Liver (tissue), 9 donors: ENCODE results near the gene SLC47A2. TPM values are rescaled to one million over a fixed set of nuclear protein-coding genes. Genes with fewer than 3 reads are reported as not detected.
A peak's percentile ranks its signal among the peaks of the same experiment; 100 is the strongest.

Experiments
- DNase-seq: peaks from one replicate; pipeline ENCODE4 v3.0.0-alpha.2; 2017; ENCODE audit warnings: low spot score
- H3K27ac ChIP-seq, 2 donors: one replicate each; pipeline ENCODE4 v1.7.0; 2013; ENCODE audit warnings: inconsistent platforms in 2 of 2, low read length in 2 of 2, control low read depth in 1 of 2, low read depth in 1 of 2, mild to moderate bottlenecking in 1 of 2
- H3K27me3 ChIP-seq, 4 donors: one replicate each; pipeline versions ENCODE4 v1.6.1 to v1.7.0; 2013; ENCODE audit warnings: low read length in 3 of 4, inconsistent platforms in 1 of 4, mild to moderate bottlenecking in 1 of 4, moderate library complexity in 1 of 4; ENCODE audit not compliant: control insufficient read depth in 4 of 4, insufficient read depth in 4 of 4
- H3K36me3 ChIP-seq, 4 donors: one replicate each; pipeline versions ENCODE4 v1.6.1 to v1.7.0; 2013; ENCODE audit warnings: low read length in 3 of 4, mild to moderate bottlenecking in 3 of 4, low read depth in 1 of 4, moderate library complexity in 1 of 4; ENCODE audit not compliant: control insufficient read depth in 4 of 4, insufficient read depth in 3 of 4
- H3K4me1 ChIP-seq, 4 donors: one replicate each; pipeline versions ENCODE4 v1.6.1 to v1.7.0; 2013; ENCODE audit warnings: low read length in 3 of 4, mild to moderate bottlenecking in 3 of 4, moderate library complexity in 1 of 4; ENCODE audit not compliant: control insufficient read depth in 4 of 4, insufficient read depth in 4 of 4
- H3K4me3 ChIP-seq, 3 donors: one replicate each; pipeline versions ENCODE4 v1.6.1 to v1.7.0; 2013; ENCODE audit warnings: low read length in 3 of 3, control low read depth in 1 of 3, low read depth in 1 of 3, mild to moderate bottlenecking in 1 of 3
- H3K9ac ChIP-seq, 2 donors: one replicate each; pipeline ENCODE4 v1.7.0; 2013; ENCODE audit warnings: low read length in 2 of 2, mild to moderate bottlenecking in 2 of 2, moderate library complexity in 2 of 2, control low read depth in 1 of 2, low read depth in 1 of 2
- H3K9me3 ChIP-seq, 4 donors: one replicate each; pipeline versions ENCODE4 v1.6.1 to v1.7.0; 2013; ENCODE audit warnings: low read length in 3 of 4; ENCODE audit not compliant: control insufficient read depth in 4 of 4
- ATF3 ChIP-seq: IDR thresholded peaks from 2 replicates; pipeline ENCODE4 v1.6.1; 2016; ENCODE audit warnings: antibody characterized with exemption
- EGR1 ChIP-seq, 2 donors: IDR thresholded peaks; 2 replicates each; pipeline ENCODE4 v1.6.1; 2016 to 2018; ENCODE audit warnings: antibody characterized with exemption in 2 of 2, low read depth in 2 of 2
- FOXA1 ChIP-seq: IDR thresholded peaks from 2 replicates; pipeline ENCODE4 v1.6.1; 2016; ENCODE audit warnings: antibody characterized with exemption
- FOXA2 ChIP-seq: IDR thresholded peaks from 2 replicates; pipeline ENCODE4 v1.6.1; 2016; ENCODE audit warnings: antibody characterized with exemption
- HNF4A ChIP-seq, 2 donors: conservative IDR thresholded peaks; 2 replicates each; pipeline ENCODE4 v1.6.1; 2016; ENCODE audit warnings: antibody characterized with exemption in 2 of 2, mild to moderate bottlenecking in 2 of 2
- HNF4G ChIP-seq: IDR thresholded peaks from 2 replicates; pipeline ENCODE4 v1.6.1; 2016; ENCODE audit warnings: antibody characterized with exemption
- JUND ChIP-seq, 2 donors: IDR thresholded peaks; 2 replicates each; pipeline ENCODE4 v1.6.1; 2016; ENCODE audit warnings: antibody characterized with exemption in 2 of 2
- MAX ChIP-seq: IDR thresholded peaks from 2 replicates; pipeline ENCODE4 v1.6.1; 2016; ENCODE audit warnings: antibody characterized with exemption
- NR2F2 ChIP-seq: IDR thresholded peaks from 2 replicates; pipeline ENCODE4 v1.6.1; 2016; ENCODE audit warnings: antibody characterized with exemption
- RAD21 ChIP-seq, 2 donors: IDR thresholded peaks; 2 replicates each; pipeline ENCODE4 v1.6.1; 2016; ENCODE audit warnings: antibody characterized with exemption in 2 of 2, mild to moderate bottlenecking in 2 of 2
- REST ChIP-seq: IDR thresholded peaks from 2 replicates; pipeline ENCODE4 v1.6.1; 2016; ENCODE audit warnings: antibody characterized with exemption, mild to moderate bottlenecking
- RXRA ChIP-seq, 2 donors: IDR thresholded peaks; 2 replicates each; pipeline ENCODE4 v1.6.1; 2017 to 2018; ENCODE audit warnings: antibody characterized with exemption in 2 of 2, mild to moderate bottlenecking in 1 of 2
- SP1 ChIP-seq: IDR thresholded peaks from 2 replicates; pipeline ENCODE4 v1.6.1; 2018; ENCODE audit warnings: antibody characterized with exemption, mild to moderate bottlenecking
- TAF1 ChIP-seq: conservative IDR thresholded peaks from 2 replicates; pipeline ENCODE4 v1.6.1; 2016; ENCODE audit warnings: antibody characterized with exemption, mild to moderate bottlenecking
- YY1 ChIP-seq: IDR thresholded peaks from 2 replicates; pipeline ENCODE4 v1.6.1; 2016; ENCODE audit warnings: antibody characterized with exemption, mild to moderate bottlenecking
- ZBTB33 ChIP-seq: IDR thresholded peaks from 2 replicates; pipeline ENCODE4 v1.6.1; 2016; ENCODE audit warnings: antibody characterized with exemption
- WGBS: extraction: QIAGEN DNeasy Blood & Tissue Kit; methylation state at CpG from one replicate; pipeline ENCODE4 v1.1.7; 2013; 5-methylcytosine and 5-hydroxymethylcytosine counted together
- polyA plus RNA-seq, 2 donors: library from polyadenylated mRNA; stranded (reverse) in 1 of 2; unstranded in 1 of 2; fragments of 200-250 nt in 1 of 2; fragments of >200 nt in 1 of 2; fragmentation: Nextera tagmentation in 1 of 2; extraction: Ambion mirVana in 1 of 2; gene quantifications; one replicate each; pipeline versions ENCODE4 v1.2.1 to v1.2.3, GENCODE V29; 2013 to 2015
- total RNA-seq, 2 donors: library from RNA; depleted of rRNA; stranded (reverse); fragments of >200 nt; gene quantifications; one replicate each; pipeline ENCODE4 v1.2.3, GENCODE V29; 2014
- donor health status: healthy.
- donor health status: healthy.
- donor health status: healthy.
- donor health status: healthy.
- donor health status: healthy.

The SLC47A2 gene
- total and polyA plus RNA-seq, 4 donors, result 0.08 TPM; not detected in 3

- TF ChIP-seq FOXA1, result peak; percentile 32
- peak; percentile 72 for TF ChIP-seq MAX
- peak; percentile 68 for TF ChIP-seq YY1
- TF ChIP-seq HNF4G, result peak; percentile 86
These were observed 60.0 kb downstream of the SLC47A2 start (continued) for GRCh38 chr17:19656336-19656735.

- Histone ChIP-seq H3K9ac (no peak overlapping the region), H3K36me3 (peaks cover 0 to 17% (median 6%) of the 10 kb centered on the region in 4 donors), H3K4me1 (peaks cover 10 to 84% (median 66%) of the 10 kb centered on the region in 4 donors), H3K9me3 (no peaks in the 10 kb centered on the region), H3K27me3 (no peaks in the 10 kb centered on the region), H3K4me3 (no peak overlapping the region), H3K27ac (no peak overlapping the region)
- no peak for DNase-seq
- WGBS, result 97% methylated on average over 4 of the region's 4 CpGs
- TF ChIP-seq HNF4G, result no peak
- TF ChIP-seq NR2F2, result no peak
- no peak for TF ChIP-seq SP1
- no peak for TF ChIP-seq JUND (IDR thresholded peaks at IDR 0.05)
- no peak for TF ChIP-seq FOXA2
These were observed 61.5 kb downstream of the SLC47A2 start for GRCh38 chr17:19654896-19655295.

- TF ChIP-seq FOXA1 (no peak), NR2F2 (no peak), SP1 (no peak)
- Histone ChIP-seq H3K27ac (no peak overlapping the region), H3K36me3 (peaks cover 0 to 17% (median 6%) of the 10 kb centered on the region in 4 donors), H3K9ac (no peak overlapping the region), H3K27me3 (no peaks in the 10 kb centered on the region), H3K4me3 (no peak overlapping the region), H3K4me1 (peaks cover 10 to 79% (median 62%) of the 10 kb centered on the region in 4 donors), H3K9me3 (no peaks in the 10 kb centered on the region)
- 99% methylated on average over 30 of the region's 30 CpGs for WGBS
- no peak for DNase-seq
These were observed 62.0 kb downstream of the SLC47A2 start for GRCh38 chr17:19654342-19654886.

- TF ChIP-seq FOXA2 (no peak), TAF1 (no peak), RXRA (IDR thresholded peaks at IDR 0.05) (peak; percentile 53 to 64), RAD21 (IDR thresholded peaks at IDR 0.05) (peak; percentile 4 to 48), REST (no peak), EGR1 (IDR thresholded peaks at IDR 0.05; ENCODE audit: low read depth in 2 of 2) (peak; percentile 12 to 14), YY1 (no peak), JUND (IDR thresholded peaks at IDR 0.05) (peak; percentile 46 to 49), FOXA1 (no peak), HNF4A (conservative IDR thresholded peaks at IDR 0.05) (peak; percentile 67 to 72), ZBTB33 (no peak), SP1 (peak; percentile 56), MAX (no peak), ATF3 (peak; percentile 57), HNF4G (peak; percentile 41)
- Histone ChIP-seq H3K4me1 (peaks cover 12 to 69% (median 50%) of the 10 kb centered on the region in 4 donors), H3K9ac (peak overlapping the region in 1 of 2 donors; percentile 82), H3K27ac (peak overlapping the region; percentile 76 to 98), H3K9me3 (no peaks in the 10 kb centered on the region), H3K36me3 (peaks cover 0 to 11% (median 6%) of the 10 kb centered on the region in 4 donors), H3K27me3 (no peaks in the 10 kb centered on the region), H3K4me3 (no peak overlapping the region)
- WGBS, result 32% methylated on average over 3 of the region's 3 CpGs
- DNase-seq, result no peak
These were observed 63.8 kb downstream of the SLC47A2 start for GRCh38 chr17:19652595-19652994.
